Stimulated activated CD4-positive, alpha-beta T cell treated with anti-CD3 and anti-CD28 coated beads, TNF-alpha, amount 100 ng/mL, for 24 hours (primary cell): ENCODE measurements around the gene ZNF511.
"Not testable (repeated sequence)": the region's sequence is repeated elsewhere in the genome, so short reads cannot be mapped to it uniquely, and the experiment has no call there.

Source experiments
- DNase-seq, 3 experiments: peaks; one replicate each; pipeline ENCODE4 v3.0.0-alpha.2; 2020; ENCODE audit warnings: low read depth in 3 of 3

ZNF511 gene, protein sequence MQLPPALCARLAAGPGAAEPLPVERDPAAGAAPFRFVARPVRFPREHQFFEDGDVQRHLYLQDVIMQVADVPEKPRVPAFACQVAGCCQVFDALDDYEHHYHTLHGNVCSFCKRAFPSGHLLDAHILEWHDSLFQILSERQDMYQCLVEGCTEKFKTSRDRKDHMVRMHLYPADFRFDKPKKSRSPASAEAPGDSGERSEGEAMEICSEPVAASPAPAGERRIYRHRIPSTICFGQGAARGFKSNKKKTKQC

DNA sequence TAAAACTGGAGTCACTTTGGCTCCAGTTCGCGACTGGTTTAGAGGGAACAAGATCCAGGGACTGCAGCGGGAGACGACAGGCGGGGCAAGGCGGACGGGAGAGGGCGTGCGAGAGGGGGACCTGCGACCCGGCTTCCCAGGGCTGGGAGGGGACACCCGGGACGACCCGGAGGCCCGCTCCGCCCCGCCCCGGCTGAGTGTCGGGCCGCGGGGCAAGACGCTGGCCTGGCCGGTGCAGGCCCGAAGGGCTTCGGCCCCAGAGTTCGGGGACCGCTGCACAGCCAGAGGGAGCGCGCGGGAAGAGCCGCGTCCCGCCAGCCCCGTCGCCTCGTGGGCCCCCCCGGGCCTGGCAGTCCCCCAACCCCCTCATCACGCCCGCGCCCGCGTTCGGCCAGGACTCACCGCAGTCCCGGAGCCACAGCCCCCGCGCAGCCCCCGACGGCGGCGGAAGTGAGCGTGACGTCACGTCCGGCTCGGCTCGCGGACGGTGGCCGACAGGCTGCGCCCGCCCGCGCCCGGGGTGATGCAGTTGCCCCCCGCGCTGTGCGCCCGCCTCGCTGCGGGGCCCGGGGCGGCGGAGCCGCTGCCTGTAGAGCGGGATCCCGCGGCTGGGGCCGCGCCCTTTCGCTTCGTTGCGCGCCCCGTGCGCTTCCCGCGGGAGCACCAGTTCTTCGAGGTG is at the start of gene ZNF511, which contains the start of gene TUBGCP2:
Gene ZNF511 (plus strand): TSS at position 494 of the 679 bp plus-strand sequence. CDS start 30 bp downstream, at position 524.
Gene TUBGCP2 (minus strand): TSS at position 452 of the 679 bp plus-strand sequence. CDS start 5,931 bp downstream, outside the sequence.
- peak; percentile 80 to 84 (median 82) for DNase-seq

DNA sequence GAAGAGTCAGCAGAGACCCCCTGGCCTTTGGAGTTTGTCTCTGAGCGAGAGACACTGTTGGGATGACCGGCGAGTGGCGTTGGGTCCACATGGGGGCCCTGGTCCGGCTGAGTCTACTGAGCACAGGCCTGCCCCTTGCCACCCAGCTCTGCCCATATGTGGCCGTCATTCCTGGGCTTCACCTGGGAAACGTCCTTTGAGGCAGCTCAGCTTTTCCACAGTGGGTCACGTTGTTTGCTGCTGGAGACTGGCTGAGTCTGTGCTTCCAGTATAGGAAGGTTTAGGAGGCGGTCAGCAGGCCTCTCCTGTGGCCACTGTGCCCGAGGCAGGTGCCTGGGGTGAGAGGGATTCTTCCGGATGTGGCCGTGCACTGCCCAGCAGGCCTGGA is 49.1 kb upstream of the ZNF511 start:
- no peak for DNase-seq

DNA sequence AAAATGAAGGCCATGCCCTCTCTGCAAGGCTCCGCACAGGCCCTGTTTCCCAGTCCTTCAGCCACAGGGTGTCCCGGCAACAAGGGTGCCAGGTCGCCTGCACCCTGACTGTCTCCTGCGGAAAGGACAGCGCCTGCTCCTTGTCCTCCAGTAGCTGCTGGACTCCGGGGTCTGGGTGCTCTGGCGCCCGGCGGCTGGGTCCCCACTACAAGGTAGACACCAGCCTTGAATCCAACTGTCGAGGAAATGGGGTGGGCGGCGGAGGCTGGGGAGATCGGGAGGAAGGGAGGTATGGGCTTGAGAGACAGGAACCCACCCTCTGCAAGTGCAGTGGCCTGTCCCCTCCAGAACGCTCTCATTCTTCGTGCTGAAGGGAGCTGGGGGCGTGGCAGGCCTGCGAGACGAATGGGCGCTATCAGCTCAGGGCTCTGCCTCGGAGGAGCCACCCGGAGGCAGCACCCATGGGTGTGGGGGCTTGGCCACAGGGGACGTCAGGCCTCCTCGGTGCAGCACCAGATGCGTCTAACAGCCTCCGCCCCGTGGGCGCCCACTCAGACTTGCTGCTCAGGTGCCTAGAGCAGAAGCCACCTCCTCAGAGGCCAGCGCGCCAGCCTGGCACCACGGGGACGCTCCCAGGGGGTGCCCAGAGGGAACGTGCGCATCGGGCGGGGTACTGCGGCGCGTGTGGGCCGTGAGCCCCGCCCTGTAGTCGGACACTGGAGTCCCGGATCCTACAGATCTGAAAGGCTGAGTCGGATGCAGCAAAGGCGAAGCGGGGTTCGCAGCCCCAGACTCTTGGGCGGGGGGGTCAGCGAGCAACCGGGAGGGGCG is 47.6 kb upstream of the ZNF511 start:
- DNase-seq: peak in 2 of 3 experiments; percentile 31 to 73

DNA sequence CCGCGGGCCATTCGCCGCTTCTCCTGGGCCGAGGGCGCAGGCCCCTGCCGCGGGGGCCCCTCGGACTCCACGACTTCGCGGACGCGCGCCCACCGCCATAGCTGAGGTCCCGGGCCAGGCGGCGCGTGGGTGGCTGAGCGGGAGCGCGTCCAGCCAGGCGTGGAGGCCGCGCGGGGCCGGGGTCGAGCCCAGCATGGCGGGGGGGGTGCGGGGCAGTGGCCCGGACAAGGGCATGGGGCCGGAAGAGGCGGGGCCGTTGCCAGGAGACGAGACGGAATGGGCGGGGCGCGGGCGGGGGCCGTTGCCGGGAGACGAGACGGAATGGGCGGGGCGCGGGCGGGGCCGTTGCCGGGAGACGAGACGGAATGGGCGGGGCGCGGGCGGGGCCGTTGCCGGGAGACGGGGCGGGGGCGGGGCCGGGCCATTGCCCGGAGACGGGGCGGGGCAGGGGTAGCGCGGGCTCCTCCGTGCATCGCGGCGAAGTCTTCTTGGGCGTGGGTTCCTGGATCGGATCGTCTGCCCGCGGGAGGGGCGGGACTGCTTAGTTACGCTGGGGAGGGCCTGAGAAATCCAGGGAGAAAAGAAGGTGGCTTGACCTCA is 46.9 kb upstream of the ZNF511 start:
- peak; percentile 70 to 81 (median 73) for DNase-seq

DNA sequence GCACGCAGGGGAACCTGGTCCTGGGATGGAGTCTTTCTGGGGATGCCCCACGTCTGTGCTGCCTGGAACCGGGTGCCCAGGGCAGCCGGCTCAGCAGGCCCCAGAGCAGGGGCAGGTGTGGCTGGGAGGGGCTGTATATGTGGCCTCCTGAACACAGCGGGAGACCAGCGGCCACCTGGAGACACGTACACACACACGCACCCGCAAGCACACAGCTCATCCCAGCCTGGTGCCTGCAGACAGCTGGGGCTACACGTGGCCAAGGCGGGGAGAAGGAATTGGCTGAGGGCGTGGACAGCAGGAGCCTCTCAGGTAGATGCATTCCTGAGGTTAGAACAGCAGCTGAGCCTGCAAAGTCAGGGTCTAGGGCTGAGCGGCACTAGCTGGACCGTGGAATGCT is 46.0 kb upstream of the ZNF511 start:
- no peak for DNase-seq

DNA sequence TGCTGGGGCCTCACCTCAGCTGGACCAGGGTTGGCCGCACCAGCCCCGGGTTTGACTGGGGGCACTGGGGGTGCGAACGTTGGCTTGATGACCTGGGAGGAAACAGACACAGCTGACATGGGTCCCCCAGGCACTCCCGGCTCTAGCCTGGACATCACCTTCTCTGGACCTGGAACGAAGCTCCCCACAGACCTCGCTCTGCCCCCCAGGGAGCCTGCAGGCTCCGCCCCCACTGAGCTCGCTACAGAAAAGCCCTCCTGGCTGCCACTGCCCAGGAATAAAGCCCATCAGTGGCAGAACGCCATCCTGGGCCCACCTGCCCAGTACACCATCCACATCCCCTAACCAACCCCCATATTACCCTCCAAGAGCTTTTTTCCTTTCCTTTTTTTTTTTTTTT is 45.0 kb upstream of the ZNF511 start:
- no peak for DNase-seq

DNA sequence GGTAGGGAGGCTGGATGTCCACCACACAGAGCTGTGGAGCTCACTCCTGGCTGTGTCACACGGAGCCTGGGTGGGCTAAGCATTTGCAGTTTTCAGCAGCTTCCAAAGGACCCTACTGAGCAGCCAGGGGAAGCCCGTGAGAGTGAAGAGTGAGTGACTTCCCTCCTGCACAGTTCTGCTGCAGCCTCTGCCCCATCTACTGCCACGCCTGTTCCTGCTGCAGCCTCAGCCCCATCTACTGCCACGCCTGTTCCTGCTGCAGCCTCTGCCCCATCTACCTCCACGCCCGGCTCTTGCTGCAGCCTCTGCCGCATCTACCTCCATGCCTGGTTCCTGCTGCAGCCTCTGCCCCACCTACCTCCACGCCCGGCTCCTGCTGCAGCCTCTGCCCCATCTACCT is 44.3 kb upstream of the ZNF511 start:
- no peak for DNase-seq

DNA sequence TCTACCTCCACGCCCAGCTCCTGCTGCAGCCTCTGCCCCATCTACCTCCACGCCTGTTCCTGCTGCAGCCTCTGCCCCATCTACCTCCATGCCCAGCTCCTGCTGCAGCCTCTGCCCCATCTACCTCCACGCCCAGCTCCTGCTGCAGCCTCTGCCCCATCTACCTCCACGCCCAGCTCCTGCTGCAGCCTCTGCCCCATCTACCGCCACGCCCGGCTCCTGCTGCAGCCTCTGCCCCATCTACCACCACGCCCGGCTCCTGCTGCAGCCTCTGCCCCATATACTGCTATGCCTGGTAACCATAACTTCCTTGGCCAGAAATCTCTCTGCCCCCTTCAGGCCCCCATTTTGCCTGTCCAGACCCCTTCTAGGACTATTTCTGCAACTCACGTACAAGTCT is 43.7 kb upstream of the ZNF511 start:
- DNase-seq: not testable (repeated sequence)

DNA sequence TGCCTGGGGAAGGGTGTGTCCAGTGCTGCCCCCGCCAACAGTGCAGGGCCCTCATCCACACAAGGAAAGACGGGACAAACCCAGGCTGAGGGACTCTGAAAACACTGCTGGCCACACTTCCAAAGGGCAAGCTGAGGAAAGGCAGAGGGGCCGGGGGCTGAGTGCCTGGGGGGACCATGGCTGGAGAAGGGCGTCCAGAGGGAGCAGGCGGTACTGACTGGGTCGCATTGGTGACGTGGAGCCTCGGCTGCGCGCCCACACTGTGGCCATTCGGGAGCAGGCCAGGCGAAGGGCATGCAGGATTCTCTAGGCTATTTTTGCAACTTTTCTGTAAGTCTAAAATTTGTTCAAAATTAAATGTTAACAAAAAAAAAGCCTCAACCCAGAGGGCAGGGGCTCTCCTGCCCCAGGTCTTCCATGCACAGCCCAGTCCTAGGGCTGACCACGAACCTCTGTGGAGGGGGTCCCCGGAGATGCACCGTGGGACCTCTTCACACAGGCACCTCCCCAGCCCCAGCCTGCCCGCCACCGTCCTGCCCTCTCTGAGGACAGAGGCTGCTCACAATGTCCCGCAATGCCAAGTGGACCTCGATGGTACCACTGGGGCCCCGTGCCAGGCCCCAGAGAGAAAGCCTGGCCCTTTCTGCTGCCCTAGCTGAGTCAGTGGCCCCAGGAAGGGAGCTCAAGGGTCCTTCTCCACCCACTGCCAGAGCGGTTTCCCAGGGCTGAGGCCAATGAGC is 42.5 kb upstream of the ZNF511 start:
- no peak for DNase-seq

DNA sequence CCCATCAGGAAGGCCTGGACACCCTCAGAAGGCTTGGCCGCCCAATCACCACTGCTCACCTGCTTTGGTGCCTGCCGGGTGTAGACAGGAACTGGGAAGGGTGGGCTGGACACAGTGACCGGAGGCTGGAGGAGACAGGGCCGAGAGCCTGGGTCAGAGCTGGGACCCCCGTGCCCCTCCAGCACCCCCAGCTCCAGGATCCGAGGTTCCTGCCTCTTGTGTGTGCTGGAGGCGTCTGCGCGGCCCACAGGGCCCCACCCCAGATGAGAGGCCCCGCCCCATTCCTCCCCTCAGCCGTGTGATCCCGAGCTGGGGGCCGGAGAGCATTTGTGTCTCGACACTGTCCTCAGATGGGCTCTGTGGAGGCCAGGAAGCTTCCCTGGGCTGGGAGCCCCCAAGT is 41.4 kb upstream of the ZNF511 start:
- DNase-seq: no peak

DNA sequence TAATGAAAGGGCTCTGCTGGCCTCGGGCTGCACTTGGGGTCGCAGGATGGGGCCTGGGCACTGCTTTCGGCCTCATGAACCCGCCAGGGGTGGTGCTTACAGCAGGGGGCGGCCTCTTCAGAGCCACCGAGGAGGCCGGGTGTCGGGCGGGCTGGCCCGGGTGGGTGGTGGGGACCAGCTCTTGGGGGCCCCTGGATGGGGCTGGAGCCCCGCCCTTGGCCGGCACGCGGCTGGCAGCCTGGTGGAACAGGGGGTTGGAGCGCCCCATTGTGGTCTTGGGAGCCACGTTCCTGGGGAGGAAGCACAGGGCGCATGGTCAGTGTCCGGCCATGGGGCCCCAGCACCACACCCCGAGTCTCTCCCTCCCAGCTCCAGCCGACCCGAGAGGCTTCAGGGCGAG is 40.9 kb upstream of the ZNF511 start:
- DNase-seq: no peak

DNA sequence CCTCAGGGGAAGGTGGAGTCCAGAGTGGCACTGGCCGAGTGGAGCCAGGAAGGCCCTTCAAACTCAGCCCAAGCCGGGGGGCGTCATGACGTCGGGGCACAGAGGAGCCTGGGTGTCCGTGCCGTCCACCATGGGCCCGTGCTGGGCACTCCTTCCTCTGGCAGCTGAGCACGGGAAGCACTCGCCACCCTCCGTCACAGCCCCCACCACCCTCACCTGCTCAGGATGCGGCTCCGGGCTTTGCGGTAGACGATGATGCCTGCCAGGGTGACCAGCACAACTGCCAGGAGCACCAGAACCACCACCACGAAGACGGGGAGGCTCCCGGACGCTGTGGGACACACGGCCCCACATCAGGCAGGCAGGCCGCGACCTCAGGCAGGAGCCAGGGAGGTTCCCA is 40.2 kb upstream of the ZNF511 start:
- DNase-seq: no peak

DNA sequence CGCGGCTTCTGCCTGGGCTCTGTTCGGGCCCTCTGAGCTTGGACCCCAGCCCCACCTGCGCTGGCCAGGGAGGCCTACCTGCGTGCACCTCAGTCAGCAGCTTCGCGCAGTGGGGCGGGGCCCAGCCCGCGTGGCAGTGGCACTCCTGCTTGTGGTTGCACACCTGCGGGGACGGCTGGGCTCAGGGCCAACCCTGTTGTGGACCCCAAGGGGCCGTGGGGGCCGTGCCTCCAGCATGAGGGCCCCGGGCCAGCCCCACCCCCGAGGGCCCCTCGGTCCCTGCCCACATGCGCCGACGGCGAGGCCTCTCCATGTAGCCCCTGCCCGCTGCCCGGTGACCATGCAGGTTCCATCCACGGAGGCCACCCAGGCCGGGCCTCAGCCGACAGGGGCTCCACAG is 39.3 kb upstream of the ZNF511 start:
- DNase-seq: no peak

DNA sequence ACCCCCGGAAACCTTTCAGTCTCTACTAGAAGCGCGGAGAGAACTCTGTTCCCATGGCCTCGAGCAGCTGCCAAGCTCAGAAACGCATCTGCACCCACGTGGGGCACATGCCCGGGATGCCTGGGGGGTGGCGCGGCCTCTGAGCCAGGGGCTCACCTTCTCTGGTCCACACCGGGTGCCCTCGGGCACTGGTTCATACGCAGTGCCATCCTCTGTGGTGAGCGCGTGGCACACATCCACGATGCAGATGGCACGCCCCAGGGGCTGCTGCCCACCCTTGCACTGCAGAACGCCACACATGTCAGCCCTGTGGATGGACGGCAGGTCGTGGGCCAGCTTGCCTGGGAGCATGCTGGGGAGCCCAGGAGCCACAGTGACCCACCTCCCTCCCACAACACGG is 38.5 kb upstream of the ZNF511 start:
- no peak for DNase-seq

DNA sequence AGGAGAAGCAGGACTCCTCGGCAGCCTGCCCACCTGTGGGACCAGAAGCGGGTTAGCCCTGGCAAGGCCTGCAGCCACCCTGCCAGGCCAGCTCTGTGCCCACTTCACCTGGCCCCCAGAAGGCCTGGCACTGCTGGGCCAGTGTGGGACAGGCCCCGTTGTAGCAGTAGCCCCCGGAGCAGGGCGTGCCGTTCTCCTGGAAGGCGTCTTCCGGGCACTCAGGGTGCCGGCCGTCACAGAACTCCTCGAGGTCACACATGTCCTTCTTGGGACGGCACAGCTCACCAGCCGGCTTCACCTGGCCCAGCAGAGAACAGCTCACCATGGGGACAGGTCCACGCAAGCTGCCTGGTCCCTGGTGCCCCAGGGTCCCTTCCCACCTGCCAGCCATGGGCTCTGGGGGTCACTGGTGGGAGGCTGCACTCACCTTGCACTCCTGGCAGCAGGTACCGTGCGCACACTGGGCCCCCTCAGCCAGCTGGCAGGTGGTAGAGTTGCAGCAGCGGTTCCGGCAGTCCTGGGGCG is 37.9 kb upstream of the ZNF511 start:
- no peak for DNase-seq

DNA sequence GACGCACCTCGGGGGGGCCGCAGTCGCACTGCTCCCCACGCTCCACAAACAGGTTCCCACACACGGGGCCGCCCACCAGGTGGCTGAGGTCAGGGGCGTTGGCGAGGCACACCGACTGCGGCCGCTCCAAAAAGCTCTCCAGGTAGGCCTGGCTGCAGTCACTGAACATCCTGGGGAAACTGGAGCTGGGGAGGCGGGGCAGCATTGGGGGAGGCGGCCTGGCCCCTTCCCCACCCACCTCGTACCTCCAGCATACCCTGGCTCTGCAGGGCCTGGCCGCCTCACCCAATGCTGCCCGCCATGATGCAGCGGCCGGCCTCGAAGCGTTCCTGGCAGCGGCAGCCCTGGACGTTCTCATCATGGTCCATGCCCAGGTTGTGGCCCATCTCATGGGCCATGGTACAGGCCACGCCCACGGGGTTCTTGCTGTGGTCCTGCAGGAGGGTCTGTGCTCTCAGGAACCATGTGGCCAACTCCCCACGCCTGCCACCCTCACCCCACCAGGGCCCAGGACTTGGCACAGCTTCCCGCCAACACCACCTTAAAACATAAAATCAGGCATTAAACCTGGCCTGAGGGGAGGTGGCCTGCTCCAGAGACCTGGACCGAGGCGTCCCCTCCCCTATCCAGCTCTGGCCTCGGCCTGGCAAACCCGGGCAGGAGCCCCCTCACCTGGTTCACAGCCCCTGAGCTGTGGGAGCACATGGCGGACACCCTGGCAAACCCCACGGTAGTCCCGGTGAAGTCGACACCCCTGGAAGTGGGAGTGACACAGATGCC is 37.0 kb upstream of the ZNF511 start:
- no peak for DNase-seq

DNA sequence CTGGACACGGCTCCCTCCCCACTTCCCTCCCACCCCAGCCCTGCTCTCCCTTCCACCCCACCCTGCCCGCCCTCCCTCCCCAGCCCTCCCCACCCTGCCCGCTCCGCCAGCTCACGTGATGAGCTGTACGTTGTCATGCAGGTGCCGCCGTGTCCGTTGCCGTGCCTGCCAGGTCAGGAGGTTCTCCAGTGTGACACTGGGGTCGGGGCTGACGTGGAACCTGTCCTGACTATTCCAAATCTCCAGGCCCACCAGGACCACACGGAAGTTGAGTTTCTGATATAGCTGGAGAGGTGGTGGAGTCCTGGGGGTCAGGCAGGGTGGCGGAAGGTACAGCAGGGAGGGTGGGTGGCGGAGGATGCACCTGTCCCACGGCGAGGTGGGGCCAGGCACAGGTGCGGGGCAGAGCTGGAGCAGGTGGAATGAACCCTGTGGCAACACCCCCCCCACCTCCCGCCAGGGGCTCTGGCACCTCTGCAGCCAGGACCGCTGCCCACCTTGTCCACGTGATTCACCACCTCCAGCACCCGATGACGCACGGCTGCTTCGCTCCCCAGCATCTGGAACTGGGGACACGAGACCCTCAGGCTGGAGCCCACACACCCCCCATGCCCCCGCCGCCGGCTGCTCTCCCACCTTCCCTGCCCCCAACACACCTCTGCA is 36.3 kb upstream of the ZNF511 start:
- no peak for DNase-seq

DNA sequence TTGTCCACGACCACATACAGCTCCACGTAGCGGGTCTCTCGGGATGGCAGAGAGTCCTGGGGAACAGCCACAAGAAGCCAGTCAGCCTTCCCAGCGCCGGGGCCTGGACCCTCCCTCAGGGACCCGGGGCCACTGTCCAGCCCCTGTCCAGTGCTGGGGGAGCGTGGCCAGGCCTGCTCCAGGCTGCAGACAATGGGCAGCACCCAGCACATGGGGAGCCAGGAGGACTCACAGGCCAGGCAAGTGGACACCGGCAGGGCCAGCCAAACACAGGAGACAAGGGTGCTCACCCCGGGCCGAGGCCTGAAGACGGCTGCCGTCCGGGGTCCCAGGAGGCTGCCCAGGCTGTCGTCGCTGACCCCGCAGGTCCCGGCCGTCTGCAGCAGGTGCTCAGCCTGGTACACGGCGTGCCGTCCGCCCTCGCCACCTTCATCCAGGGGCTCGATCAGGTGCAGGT is 35.7 kb upstream of the ZNF511 start:
- no peak for DNase-seq

DNA sequence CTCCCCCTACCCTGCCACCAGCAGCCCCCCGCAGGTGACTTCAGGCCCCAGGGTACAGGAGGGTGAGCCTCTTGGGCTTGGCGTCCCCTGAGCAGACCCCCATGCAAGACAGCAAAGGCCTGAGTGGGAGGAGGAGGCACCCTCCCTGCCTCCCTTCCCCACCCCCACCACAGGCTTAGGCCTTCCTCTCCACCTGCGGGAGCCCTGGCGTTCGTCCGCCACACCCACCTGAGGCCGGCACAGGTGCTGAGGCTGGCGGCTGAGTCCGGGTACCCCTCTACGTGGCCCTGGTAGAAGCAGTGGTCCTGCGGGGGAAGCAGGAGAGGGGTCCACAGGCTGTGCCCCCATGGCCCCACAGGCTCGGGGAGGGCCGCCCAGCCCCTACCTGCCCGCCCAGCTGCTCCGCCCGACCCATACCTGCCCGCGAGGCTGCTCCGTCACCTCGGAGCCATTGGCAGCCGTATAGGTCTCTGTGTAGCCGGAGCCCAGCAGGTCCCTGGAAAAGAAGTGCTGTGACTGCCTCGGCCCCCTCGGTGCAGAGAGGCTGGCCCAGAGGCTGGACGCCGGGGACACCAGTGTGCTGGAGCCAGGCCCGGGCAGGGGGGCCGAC is 35.1 kb upstream of the ZNF511 start:
- no peak for DNase-seq
